ENCODE measurements around the gene WNT2B.

WNT2B gene

DNA sequence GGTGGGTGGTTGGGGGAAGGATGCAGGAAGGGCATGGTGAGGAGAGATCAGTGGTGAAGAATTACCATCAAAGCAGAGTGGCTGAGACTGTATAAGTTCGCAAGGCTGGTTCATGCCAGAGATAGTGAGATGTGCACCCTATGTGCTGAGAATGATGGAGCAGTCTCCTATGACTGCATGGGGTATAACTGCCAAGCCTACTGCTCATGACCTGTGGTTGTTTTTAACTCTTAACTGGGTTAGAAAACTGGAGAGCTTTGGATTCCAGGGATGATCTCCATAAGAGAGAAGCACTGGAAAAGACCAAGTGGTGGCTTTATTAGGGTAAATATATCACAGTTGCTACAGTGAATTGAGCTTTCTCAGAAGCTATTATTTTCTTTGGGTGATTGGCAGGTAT, 16.2 kb downstream of the WNT2B start:
- H4K20me1 ChIP-seq (ENCODE audit: insufficient read depth, low read length): no peaks in the 10 kb centered on the region
- H3K4me1 ChIP-seq (ENCODE audit: low read length): no peaks in the 10 kb centered on the region
- H3K9ac ChIP-seq (ENCODE audit: low read length): no peak overlapping the region
- no peak overlapping the region for H3K27ac ChIP-seq (ENCODE audit: low read length)
- no peaks in the 10 kb centered on the region for H3K36me3 ChIP-seq (replicated peaks; ENCODE audit: low read depth, low read length)
- H3K27me3 ChIP-seq (ENCODE audit: low read depth, low read length): no peaks in the 10 kb centered on the region
- H3K79me2 ChIP-seq (ENCODE audit: low read length): no peaks in the 10 kb centered on the region
- H3K9me3 ChIP-seq (ENCODE audit: insufficient read depth, low read length): no peaks in the 10 kb centered on the region
- no peak overlapping the region for H2AFZ ChIP-seq (ENCODE audit: low read depth, low read length)
- no peak for TF ChIP-seq EZH2phosphoT487 (IDR thresholded peaks at IDR 0.05; ENCODE audit: low read depth)
- TF ChIP-seq, protein P1, sequence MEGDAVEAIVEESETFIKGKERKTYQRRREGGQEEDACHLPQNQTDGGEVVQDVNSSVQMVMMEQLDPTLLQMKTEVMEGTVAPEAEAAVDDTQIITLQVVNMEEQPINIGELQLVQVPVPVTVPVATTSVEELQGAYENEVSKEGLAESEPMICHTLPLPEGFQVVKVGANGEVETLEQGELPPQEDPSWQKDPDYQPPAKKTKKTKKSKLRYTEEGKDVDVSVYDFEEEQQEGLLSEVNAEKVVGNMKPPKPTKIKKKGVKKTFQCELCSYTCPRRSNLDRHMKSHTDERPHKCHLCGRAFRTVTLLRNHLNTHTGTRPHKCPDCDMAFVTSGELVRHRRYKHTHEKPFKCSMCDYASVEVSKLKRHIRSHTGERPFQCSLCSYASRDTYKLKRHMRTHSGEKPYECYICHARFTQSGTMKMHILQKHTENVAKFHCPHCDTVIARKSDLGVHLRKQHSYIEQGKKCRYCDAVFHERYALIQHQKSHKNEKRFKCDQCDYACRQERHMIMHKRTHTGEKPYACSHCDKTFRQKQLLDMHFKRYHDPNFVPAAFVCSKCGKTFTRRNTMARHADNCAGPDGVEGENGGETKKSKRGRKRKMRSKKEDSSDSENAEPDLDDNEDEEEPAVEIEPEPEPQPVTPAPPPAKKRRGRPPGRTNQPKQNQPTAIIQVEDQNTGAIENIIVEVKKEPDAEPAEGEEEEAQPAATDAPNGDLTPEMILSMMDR (IDR thresholded peaks at IDR 0.05; ENCODE audit: low read depth, low read length): no peak
- no peak overlapping the region for H3K4me2 ChIP-seq (ENCODE audit: low read length)
- H3K4me3 ChIP-seq (ENCODE audit: low read length): no peak overlapping the region

DNA sequence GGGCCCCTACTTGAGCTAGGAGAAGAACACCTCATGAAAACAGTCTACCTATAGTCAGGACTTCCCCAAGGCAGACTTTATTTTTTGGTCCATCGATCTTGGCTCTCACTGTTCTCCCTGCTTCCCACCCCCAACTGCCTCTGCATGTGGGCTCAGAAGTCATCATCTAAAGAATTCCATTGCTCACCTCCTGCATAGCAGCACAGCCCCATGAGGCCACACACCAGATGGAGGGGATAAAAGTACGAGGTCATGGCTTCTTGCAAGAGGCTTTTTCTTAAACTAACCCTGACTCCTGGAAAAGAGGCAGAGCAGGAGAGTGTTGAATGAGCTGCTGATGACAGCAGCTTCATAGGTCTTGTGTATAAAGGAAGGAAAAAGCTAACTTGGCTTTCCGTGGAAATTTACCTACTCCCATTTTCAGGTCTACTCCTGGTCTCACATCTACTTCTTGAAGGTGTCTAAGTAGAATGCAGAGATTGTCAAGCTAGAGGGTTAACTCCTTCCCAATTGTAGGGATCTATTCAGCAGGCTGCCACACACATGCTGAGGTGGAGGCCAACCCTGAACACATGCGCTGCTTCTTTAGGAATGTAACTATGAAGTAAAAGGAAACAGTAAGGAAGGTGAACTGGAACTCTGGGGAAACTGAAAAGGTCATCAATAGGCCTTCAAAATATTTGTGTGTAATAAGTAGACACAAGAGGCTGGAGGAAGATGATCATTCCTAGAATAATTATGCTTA, 18.7 kb downstream of the WNT2B start:
- no peak overlapping the region for H3K9ac ChIP-seq (ENCODE audit: low read length)
- H3K27ac ChIP-seq (ENCODE audit: low read length): no peak overlapping the region
- TF ChIP-seq, protein P1 (IDR thresholded peaks at IDR 0.05; ENCODE audit: low read depth, low read length): no peak
- TF ChIP-seq EZH2phosphoT487 (IDR thresholded peaks at IDR 0.05; ENCODE audit: low read depth): no peak
- H3K9me3 ChIP-seq (ENCODE audit: insufficient read depth, low read length): no peaks in the 10 kb centered on the region
- no peaks in the 10 kb centered on the region for H3K79me2 ChIP-seq (ENCODE audit: low read length)
- H2AFZ ChIP-seq (ENCODE audit: low read depth, low read length): no peak overlapping the region
- H3K4me2 ChIP-seq (ENCODE audit: low read length): no peak overlapping the region
- H3K27me3 ChIP-seq (ENCODE audit: low read depth, low read length): no peaks in the 10 kb centered on the region
- no peaks in the 10 kb centered on the region for H4K20me1 ChIP-seq (ENCODE audit: insufficient read depth, low read length)
- no peaks in the 10 kb centered on the region for H3K4me1 ChIP-seq (ENCODE audit: low read length)
- H3K4me3 ChIP-seq (ENCODE audit: low read length): no peak overlapping the region
- no peaks in the 10 kb centered on the region for H3K36me3 ChIP-seq (replicated peaks; ENCODE audit: low read depth, low read length)

DNA sequence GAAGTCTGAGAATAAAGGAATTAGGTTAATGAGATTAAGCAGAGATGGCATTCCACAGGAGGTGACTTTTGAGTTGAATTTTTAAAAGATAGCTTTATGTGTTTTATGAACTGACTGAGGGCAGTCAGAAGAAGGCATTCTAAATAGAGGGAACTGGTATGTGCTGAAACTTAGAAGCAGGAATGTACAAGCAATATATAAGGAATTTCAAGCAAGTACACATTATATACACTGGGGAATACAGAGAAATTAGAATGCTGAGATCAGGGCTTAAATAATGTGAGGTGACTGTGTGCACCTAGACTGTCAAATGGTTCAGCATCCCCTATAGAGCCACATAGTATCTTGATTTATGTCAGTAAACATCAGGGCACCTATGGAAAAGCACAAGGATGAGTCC, 19.3 kb downstream of the WNT2B start:
- H2AFZ ChIP-seq (ENCODE audit: low read depth, low read length): no peak overlapping the region
- no peak overlapping the region for H3K4me3 ChIP-seq (ENCODE audit: low read length)
- TF ChIP-seq, protein P1 (IDR thresholded peaks at IDR 0.05; ENCODE audit: low read depth, low read length): no peak
- TF ChIP-seq EZH2phosphoT487 (IDR thresholded peaks at IDR 0.05; ENCODE audit: low read depth): no peak
- no peaks in the 10 kb centered on the region for H3K9me3 ChIP-seq (ENCODE audit: insufficient read depth, low read length)
- H3K79me2 ChIP-seq (ENCODE audit: low read length): no peaks in the 10 kb centered on the region
- H3K27me3 ChIP-seq (ENCODE audit: low read depth, low read length): no peaks in the 10 kb centered on the region
- H3K4me2 ChIP-seq (ENCODE audit: low read length): no peak overlapping the region
- H4K20me1 ChIP-seq (ENCODE audit: insufficient read depth, low read length): no peaks in the 10 kb centered on the region
- no peak overlapping the region for H3K9ac ChIP-seq (ENCODE audit: low read length)
- no peak overlapping the region for H3K27ac ChIP-seq (ENCODE audit: low read length)
- H3K36me3 ChIP-seq (replicated peaks; ENCODE audit: low read depth, low read length): no peaks in the 10 kb centered on the region
- H3K4me1 ChIP-seq (ENCODE audit: low read length): no peaks in the 10 kb centered on the region

DNA sequence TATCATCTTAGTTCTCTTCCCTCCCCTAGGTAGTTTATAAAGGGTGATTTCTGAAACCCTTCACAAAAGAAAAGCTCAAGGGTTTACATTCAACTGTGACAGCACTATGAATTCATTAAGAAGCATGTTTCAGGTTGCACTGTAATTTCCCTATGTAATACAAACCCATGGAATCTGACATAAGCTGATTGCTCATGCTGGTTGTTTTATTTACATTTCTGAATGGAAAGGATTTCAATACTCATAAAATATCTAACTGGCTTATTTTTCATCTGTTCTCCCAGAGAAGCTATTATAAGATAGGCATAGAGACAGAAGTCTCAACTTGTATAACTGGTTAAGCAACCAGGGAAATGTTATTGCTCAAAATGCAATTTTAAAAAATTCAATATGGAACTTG, 20.5 kb downstream of the WNT2B start:
- TF ChIP-seq, protein P1 (IDR thresholded peaks at IDR 0.05; ENCODE audit: low read depth, low read length): no peak
- no peak for TF ChIP-seq EZH2phosphoT487 (IDR thresholded peaks at IDR 0.05; ENCODE audit: low read depth)
- no peak overlapping the region for H3K4me2 ChIP-seq (ENCODE audit: low read length)
- H3K9me3 ChIP-seq (ENCODE audit: insufficient read depth, low read length): no peaks in the 10 kb centered on the region
- H3K4me3 ChIP-seq (ENCODE audit: low read length): no peak overlapping the region
- no peak overlapping the region for H3K9ac ChIP-seq (ENCODE audit: low read length)
- H3K27me3 ChIP-seq (ENCODE audit: low read depth, low read length): no peaks in the 10 kb centered on the region
- no peaks in the 10 kb centered on the region for H3K36me3 ChIP-seq (replicated peaks; ENCODE audit: low read depth, low read length)
- no peaks in the 10 kb centered on the region for H4K20me1 ChIP-seq (ENCODE audit: insufficient read depth, low read length)
- no peak overlapping the region for H2AFZ ChIP-seq (ENCODE audit: low read depth, low read length)
- no peaks in the 10 kb centered on the region for H3K4me1 ChIP-seq (ENCODE audit: low read length)
- H3K79me2 ChIP-seq (ENCODE audit: low read length): no peaks in the 10 kb centered on the region
- H3K27ac ChIP-seq (ENCODE audit: low read length): no peak overlapping the region

All from OCI-LY3 (cell line).